Calu3 (cell line): Measurements from ENCODE around the gene SNRNP200. TPM values are rescaled to one million over a fixed set of nuclear protein-coding genes. Genes with fewer than 3 reads are reported as not detected.

Source experiments
- BruUV-seq: library from RNA; stranded (reverse); fragments of 400-500 nt; replicated peaks from 2 replicates; lab custom pipeline; 2021; lab: Mats Ljungman, UMichigan
- CTCF ChIA-PET: fragments of 300-600 bp; sonication (Branson Sonifier 250); formaldehyde crosslinking; loops from one replicate; lab custom pipeline; 2022; ENCODE audit warnings: antibody characterized with exemption; lab: Charles Lee
- DNase-seq: peaks from one replicate; pipeline ENCODE4 v3.0.0; 2022
- H3K27ac Mint-ChIP-seq: one replicate; pipeline ENCODE4 v1.8.0; 2022; ENCODE audit warnings: mixed read lengths; ENCODE audit not compliant: unreplicated experiment
- H3K27me3 Mint-ChIP-seq: one replicate; pipeline ENCODE4 v1.8.0; 2022; ENCODE audit warnings: mixed read lengths; ENCODE audit not compliant: unreplicated experiment
- H3K36me3 Mint-ChIP-seq: one replicate; pipeline ENCODE4 v1.8.0; 2022; ENCODE audit warnings: mild to moderate bottlenecking, moderate library complexity, mixed read lengths; ENCODE audit not compliant: insufficient read depth, unreplicated experiment
- H3K4me1 Mint-ChIP-seq: one replicate; pipeline ENCODE4 v1.8.0; 2022; ENCODE audit warnings: mild to moderate bottlenecking, low read depth, mixed read lengths; ENCODE audit not compliant: unreplicated experiment
- H3K4me3 Mint-ChIP-seq: one replicate; pipeline ENCODE4 v1.8.0; 2022; ENCODE audit warnings: mild to moderate bottlenecking, low read depth, moderate library complexity, mixed read lengths; ENCODE audit not compliant: unreplicated experiment
- H3K9me3 Mint-ChIP-seq: one replicate; pipeline ENCODE4 v1.8.0; 2022; ENCODE audit warnings: low read depth, mixed read lengths; ENCODE audit not compliant: unreplicated experiment
- intact Hi-C: fragments of 100-400 bp; cut with micrococcal nuclease; formaldehyde crosslinking; loops from one replicate; pipeline ENCODE4 v1.10.0; 2022; ENCODE audit not compliant: unreplicated experiment
- total RNA-seq: library from RNA; stranded (reverse); gene quantifications from 2 replicates; pipeline ENCODE4 v1.2.3, GENCODE V29; 2022
- TF ChIP-seq, protein P1 (sequence below): fragments of 200-600 bp; IDR thresholded peaks from one replicate; pipeline ENCODE4 v1.8.0; 2022; ENCODE audit warnings: antibody characterized with exemption; ENCODE audit not compliant: unreplicated experiment

SNRNP200 gene
- total RNA-seq, 1 experiment from 2014 or later, result 140 TPM

DNA sequence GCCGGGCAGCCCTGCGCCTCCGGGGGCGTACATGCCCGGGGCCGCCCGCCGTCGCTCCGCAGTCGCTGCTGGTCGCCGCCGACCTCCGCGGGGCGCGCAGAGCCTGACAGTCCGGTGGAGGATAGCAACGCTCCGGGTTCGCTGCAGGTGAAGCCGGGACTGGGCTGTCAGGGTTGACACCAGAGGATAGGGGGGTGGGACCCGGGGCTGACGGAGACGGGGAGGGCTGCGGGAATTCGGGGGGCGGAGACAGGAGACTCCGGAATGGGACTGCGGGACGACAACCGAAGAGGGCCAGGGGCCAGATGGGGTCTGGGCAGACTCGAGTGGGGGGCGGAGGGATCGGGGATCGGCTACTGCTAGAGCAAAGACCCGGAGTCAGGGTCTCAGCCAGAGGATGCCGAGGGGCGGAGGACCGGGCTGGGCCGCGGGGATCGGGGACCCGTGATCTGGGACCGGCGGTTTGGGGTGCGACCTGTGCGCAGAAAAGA, 40.0 kb downstream of the SNRNP200 start:
- peak overlapping the region; percentile 17 for H3K27ac Mint-ChIP-seq
- peaks cover 57% of the 10 kb centered on the region for H3K36me3 Mint-ChIP-seq
- H3K27me3 Mint-ChIP-seq, result no peaks in the 10 kb centered on the region
- peak overlapping the region; percentile 88 for H3K4me3 Mint-ChIP-seq
- intact Hi-C loops, result loop anchor here (10.0 kb wide), 3 partner anchors 131 to 271 kb away; partner anchors contain the start of genes ANKRD36C and ASTL
- CTCF ChIA-PET, result interaction anchor here (1.0 kb wide), 1 partner anchor 127 kb away, joined by 7 read pairs; the partner anchor contains the start of gene ASTL
- DNase-seq, result peak; percentile 43
- TF ChIP-seq, protein P1, sequence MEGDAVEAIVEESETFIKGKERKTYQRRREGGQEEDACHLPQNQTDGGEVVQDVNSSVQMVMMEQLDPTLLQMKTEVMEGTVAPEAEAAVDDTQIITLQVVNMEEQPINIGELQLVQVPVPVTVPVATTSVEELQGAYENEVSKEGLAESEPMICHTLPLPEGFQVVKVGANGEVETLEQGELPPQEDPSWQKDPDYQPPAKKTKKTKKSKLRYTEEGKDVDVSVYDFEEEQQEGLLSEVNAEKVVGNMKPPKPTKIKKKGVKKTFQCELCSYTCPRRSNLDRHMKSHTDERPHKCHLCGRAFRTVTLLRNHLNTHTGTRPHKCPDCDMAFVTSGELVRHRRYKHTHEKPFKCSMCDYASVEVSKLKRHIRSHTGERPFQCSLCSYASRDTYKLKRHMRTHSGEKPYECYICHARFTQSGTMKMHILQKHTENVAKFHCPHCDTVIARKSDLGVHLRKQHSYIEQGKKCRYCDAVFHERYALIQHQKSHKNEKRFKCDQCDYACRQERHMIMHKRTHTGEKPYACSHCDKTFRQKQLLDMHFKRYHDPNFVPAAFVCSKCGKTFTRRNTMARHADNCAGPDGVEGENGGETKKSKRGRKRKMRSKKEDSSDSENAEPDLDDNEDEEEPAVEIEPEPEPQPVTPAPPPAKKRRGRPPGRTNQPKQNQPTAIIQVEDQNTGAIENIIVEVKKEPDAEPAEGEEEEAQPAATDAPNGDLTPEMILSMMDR, result no peak
- BruUV-seq, result no TSS peak
- H3K9me3 Mint-ChIP-seq, result no peaks in the 10 kb centered on the region
- peaks cover 30% of the 10 kb centered on the region for H3K4me1 Mint-ChIP-seq

DNA sequence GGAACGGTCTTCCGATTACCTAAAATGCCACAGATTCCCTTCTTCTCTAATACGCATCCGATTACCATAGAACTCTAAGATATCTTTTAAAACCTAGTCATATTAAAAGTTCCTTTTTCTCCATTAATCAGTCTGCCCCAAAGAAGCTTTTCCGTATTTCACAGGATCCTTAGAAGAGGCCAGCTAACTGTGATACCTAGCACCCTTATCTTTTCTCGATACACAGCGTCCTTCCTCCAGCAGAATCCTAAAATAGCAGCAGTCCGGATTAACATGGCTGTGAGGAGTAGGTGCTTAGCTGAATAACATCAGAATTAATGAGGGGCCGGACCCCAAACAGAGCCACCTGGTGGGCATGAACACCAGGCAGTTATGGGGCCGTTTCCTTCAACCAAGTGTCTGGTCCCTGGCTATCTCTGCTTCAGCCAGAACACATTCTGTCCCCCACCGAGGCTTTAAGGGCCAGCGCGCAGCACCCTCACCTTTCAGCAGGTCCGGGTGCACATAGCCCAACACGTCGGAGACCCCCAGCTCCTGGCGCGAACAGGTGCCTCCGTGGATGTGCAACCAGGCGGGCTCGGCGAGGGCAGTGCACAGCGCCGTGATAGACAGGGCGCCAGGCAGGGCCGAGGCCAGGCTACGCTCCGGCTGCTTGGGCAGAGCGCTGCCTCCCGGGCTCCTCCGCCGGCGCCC, 40.5 kb downstream of the SNRNP200 start:
- intact Hi-C loops, result loop anchor here (10.0 kb wide), 3 partner anchors 130 to 270 kb away; partner anchors contain the start of genes ANKRD36C and ASTL
- TF ChIP-seq, protein P1, result no peak

DNA sequence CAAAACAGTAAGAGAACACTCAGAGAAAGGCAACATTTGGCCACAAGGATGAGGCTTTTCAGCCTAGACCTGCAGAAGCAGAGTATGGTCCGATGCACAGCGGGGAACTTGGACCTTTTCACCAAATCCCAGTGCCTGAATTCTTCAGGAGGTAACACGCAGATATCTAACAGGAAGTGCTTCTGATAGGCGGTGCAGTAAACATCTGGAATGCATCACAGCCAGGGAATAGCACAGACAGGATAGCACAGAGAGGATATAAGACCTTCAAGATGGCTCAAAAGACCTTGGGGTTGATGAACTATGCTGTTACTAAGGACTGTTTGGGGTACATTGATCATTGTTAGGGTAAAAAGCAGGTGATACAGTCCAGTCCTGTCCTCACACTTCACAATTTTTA, 41.3 kb downstream of the SNRNP200 start:
- TF ChIP-seq, protein P1, result no peak
- peak overlapping the region; percentile 66 for H3K27ac Mint-ChIP-seq
- peak overlapping the region; percentile 88 for H3K4me3 Mint-ChIP-seq
- no peaks in the 10 kb centered on the region for H3K27me3 Mint-ChIP-seq
- H3K4me1 Mint-ChIP-seq, result peaks cover 33% of the 10 kb centered on the region
- H3K9me3 Mint-ChIP-seq, result no peaks in the 10 kb centered on the region
- intact Hi-C loops, result loop anchor here (10.0 kb wide), 3 partner anchors 129 to 269 kb away; partner anchors contain the start of genes ANKRD36C and ASTL
- CTCF ChIA-PET, result interaction anchor here (1.0 kb wide), 1 partner anchor 125 kb away, joined by 7 read pairs; the partner anchor contains the start of gene ASTL
- no TSS peak for BruUV-seq
- DNase-seq, result no peak
- peaks cover 46% of the 10 kb centered on the region for H3K36me3 Mint-ChIP-seq

More for the DNA sequence above, 40.5 kb downstream of the SNRNP200 start:
- CTCF ChIA-PET, result interaction anchor here (1.0 kb wide), 1 partner anchor 126 kb away, joined by 7 read pairs; the partner anchor contains the start of gene ASTL
- H3K4me3 Mint-ChIP-seq, result peak overlapping the region; percentile 88
- H3K36me3 Mint-ChIP-seq, result peaks cover 51% of the 10 kb centered on the region
- peaks cover 33% of the 10 kb centered on the region for H3K4me1 Mint-ChIP-seq
- DNase-seq, result peak; percentile 46
- H3K9me3 Mint-ChIP-seq, result no peaks in the 10 kb centered on the region
- H3K27me3 Mint-ChIP-seq, result no peaks in the 10 kb centered on the region
- H3K27ac Mint-ChIP-seq, result peak overlapping the region; percentile 66
- no TSS peak for BruUV-seq

DNA sequence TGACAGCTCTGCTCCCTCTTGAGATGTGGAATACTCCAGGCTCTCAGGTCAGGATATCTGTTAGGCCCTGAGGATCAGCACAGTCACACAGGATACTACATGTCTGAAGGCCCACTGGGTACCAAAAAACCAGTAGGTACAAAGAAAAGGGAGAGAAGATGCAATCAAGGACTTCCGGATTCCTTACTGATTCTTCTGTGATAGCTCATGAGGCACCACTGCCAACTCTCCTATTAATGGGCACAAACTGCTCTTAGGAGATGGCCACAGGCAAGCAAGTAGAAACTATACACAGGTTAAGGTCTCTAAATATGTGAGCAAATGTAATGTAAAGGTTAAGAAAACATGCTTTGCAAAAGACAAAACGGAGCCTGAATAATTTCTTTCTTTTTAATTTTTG, 43.0 kb downstream of the SNRNP200 start:
- BruUV-seq, result no TSS peak
- Mint-ChIP-seq H3K36me3 (peaks cover 36% of the 10 kb centered on the region), H3K4me3 (no peak overlapping the region), H3K27ac (no peak overlapping the region), H3K27me3 (no peaks in the 10 kb centered on the region), H3K9me3 (no peaks in the 10 kb centered on the region), H3K4me1 (peaks cover 33% of the 10 kb centered on the region)
- CTCF ChIA-PET, result no interaction called here
- TF ChIP-seq, protein P1, result no peak
- DNase-seq, result no peak
- intact Hi-C loops, result loop anchor here (10.0 kb wide), 3 partner anchors 128 to 268 kb away; partner anchors contain the start of genes ANKRD36C and ASTL
